Lung (tissue), 12 donors: ENCODE data around the gene SEPHS1. TPM values are rescaled to one million over a fixed set of nuclear protein-coding genes. Genes with fewer than 3 reads are reported as not detected.

Experiments
- ATAC-seq: fragments of 200-7000 bp; cut with Tn5 transposase; one replicate; pipeline ENCODE4 v1.9.1; 2020; ENCODE audit warnings: moderate number of reproducible peaks; ENCODE audit not compliant: insufficient read depth, low FRiP score
- DNase-seq, 3 donors: peaks; one replicate each; pipeline ENCODE4 v3.0.0-alpha.2; 2013 to 2017
- H3K27ac ChIP-seq, 2 donors: one replicate each; pipeline ENCODE4 v1.5.1; 2013; ENCODE audit warnings: mild to moderate bottlenecking in 2 of 2, moderate library complexity in 2 of 2, control low read depth in 1 of 2, inconsistent platforms in 1 of 2, low read depth in 1 of 2, low read length in 1 of 2
- H3K27me3 ChIP-seq, 3 donors: one replicate each; pipeline ENCODE4 v1.5.1; 2013; ENCODE audit warnings: low read length in 2 of 3; ENCODE audit not compliant: control insufficient read depth in 3 of 3, insufficient read depth in 3 of 3
- H3K36me3 ChIP-seq, 4 donors: one replicate each; pipeline ENCODE4 v1.5.1; 2013; ENCODE audit warnings: low read length in 4 of 4, mild to moderate bottlenecking in 1 of 4, moderate library complexity in 1 of 4; ENCODE audit not compliant: control insufficient read depth in 4 of 4, insufficient read depth in 4 of 4
- H3K4me1 ChIP-seq, 5 donors: one replicate each; pipeline ENCODE4 v1.5.1; 2013; ENCODE audit warnings: low read length in 5 of 5, mild to moderate bottlenecking in 2 of 5, moderate library complexity in 1 of 5; ENCODE audit not compliant: control insufficient read depth in 5 of 5, insufficient read depth in 5 of 5
- H3K4me3 ChIP-seq: one replicate; pipeline ENCODE4 v1.5.1; 2013; ENCODE audit warnings: mild to moderate bottlenecking, control low read depth, moderate library complexity
- H3K9ac ChIP-seq, 2 donors: one replicate each; pipeline ENCODE4 v1.5.1; 2013; ENCODE audit warnings: low read length in 2 of 2, control low read depth in 1 of 2; ENCODE audit not compliant: insufficient read depth in 1 of 2
- H3K9me3 ChIP-seq, 4 donors: one replicate each; pipeline ENCODE4 v1.5.1; 2013; ENCODE audit warnings: low read length in 3 of 4, mild to moderate bottlenecking in 1 of 4, moderate library complexity in 1 of 4; ENCODE audit not compliant: control insufficient read depth in 4 of 4, insufficient read depth in 3 of 4
- CTCF ChIP-seq: IDR thresholded peaks from 2 replicates; pipeline ENCODE4 v1.5.1; 2012; ENCODE audit warnings: mild to moderate bottlenecking; ENCODE audit errors: control extremely low read depth, extremely low read depth
- WGBS, 2 donors: extraction: QIAGEN DNeasy Blood & Tissue Kit; methylation state at CpG; one replicate each; pipeline ENCODE4 v1.1.7; 2013; 5-methylcytosine and 5-hydroxymethylcytosine counted together
- polyA plus RNA-seq, 2 donors: library from polyadenylated mRNA; stranded (reverse); fragments of 200-250 nt; gene quantifications; one replicate each; pipeline ENCODE4 v1.2.1, GENCODE V29; 2013
- total RNA-seq, 2 donors: library from RNA; depleted of rRNA in 1 of 2; stranded (reverse); fragments of >200 nt in 1 of 2; gene quantifications; one replicate each; pipeline ENCODE4 v1.2.1, GENCODE V29; 2014 to 2021
- donor health status: control.
- donor health status: control.
- donor health status: Bipolar disorder and iron deficiency.
- donor health status: healthy.
- donor health status: DM: yes; HTN: yes; CAD: no.

The SEPHS1 gene
- total and polyA plus RNA-seq, 4 donors = 19.5 to 47.3 (median 35.4) TPM

- DNase-seq = no peak
Measured at GRCh38 chr10:13337128-13337826, 10.8 kb downstream of the SEPHS1 start.

GRCh38 chr10:13335881-13336280 lies 12.2 kb downstream of the SEPHS1 start:
- Histone ChIP-seq H3K4me1 (peaks cover 0 to 33% (median 11%) of the 10 kb centered on the region in 5 donors), H3K9ac (no peak overlapping the region), H3K36me3 (peaks cover 7 to 40% (median 21%) of the 10 kb centered on the region in 4 donors), H3K9me3 (no peaks in the 10 kb centered on the region), H3K27ac (no peak overlapping the region), H3K4me3 (no peak overlapping the region), H3K27me3 (no peaks in the 10 kb centered on the region)
- ATAC-seq = no peak
- no peak for DNase-seq
- no peak for TF ChIP-seq CTCF
- WGBS, 2 donors = 81 to 92% methylated on average over 9 of the region's 9 CpGs

More at GRCh38 chr10:13337128-13337826, 10.8 kb downstream of the SEPHS1 start:
- 96 to 97% methylated on average over 4 of the region's 4 CpGs for WGBS, 2 donors
- Histone ChIP-seq H3K9ac (no peak overlapping the region), H3K27me3 (no peaks in the 10 kb centered on the region), H3K36me3 (peaks cover 2 to 29% (median 11%) of the 10 kb centered on the region in 4 donors), H3K4me3 (no peak overlapping the region), H3K9me3 (no peaks in the 10 kb centered on the region), H3K4me1 (peaks cover 0 to 36% (median 11%) of the 10 kb centered on the region in 5 donors), H3K27ac (no peak overlapping the region)
- no peak for TF ChIP-seq CTCF
- ATAC-seq = no peak

GRCh38 chr10:13334556-13334955 lies 13.5 kb downstream of the SEPHS1 start:
- Histone ChIP-seq H3K27ac (no peak overlapping the region), H3K36me3 (peaks cover 7 to 47% (median 27%) of the 10 kb centered on the region in 4 donors), H3K4me3 (no peak overlapping the region), H3K27me3 (no peaks in the 10 kb centered on the region), H3K4me1 (peaks cover 0 to 20% (median 10%) of the 10 kb centered on the region in 5 donors), H3K9me3 (no peaks in the 10 kb centered on the region), H3K9ac (no peak overlapping the region)
- WGBS, 2 donors = 97% methylated on average over 2 of the region's 2 CpGs
- DNase-seq = no peak
- ATAC-seq = no peak
- no peak for TF ChIP-seq CTCF
